Spleen (tissue), 11 donors: ENCODE measurements around the gene UST. TPM values are rescaled to one million over a fixed set of nuclear protein-coding genes. Genes with fewer than 3 reads are reported as not detected.
A peak's percentile ranks its signal among the peaks of the same experiment; 100 is the strongest.

Experiments used
- DNase-seq: peaks from one replicate; pipeline ENCODE4 v3.0.0-alpha.2; 2020
- H3K27ac ChIP-seq, 8 donors: fragments of 200-600 bp; sonication (generic) in 7 of 8; 1 replicate in 4 of 8; 2 replicates in 4 of 8; pipeline versions ENCODE4 v1.5.0 to v1.8.0; 2016 to 2021; ENCODE audit warnings: inconsistent platforms in 4 of 8, mild to moderate bottlenecking in 4 of 8, moderate library complexity in 1 of 8
- H3K27me3 ChIP-seq, 7 donors: fragments of 200-600 bp; sonication (generic) in 6 of 7; replicated peaks in 1 of 7; 1 replicate in 4 of 7; 2 replicates in 3 of 7; pipeline versions ENCODE4 v1.5.0 to v1.8.0; 2016 to 2021; ENCODE audit warnings: inconsistent platforms in 3 of 7, mild to moderate bottlenecking in 1 of 7
- H3K36me3 ChIP-seq, 6 donors: fragments of 200-600 bp; sonication (generic) in 5 of 6; 1 replicate in 4 of 6; 2 replicates in 2 of 6; pipeline versions ENCODE4 v1.5.0 to v1.8.0; 2016 to 2021; ENCODE audit warnings: inconsistent platforms in 2 of 6
- H3K4me1 ChIP-seq, 6 donors: fragments of 200-600 bp; sonication (generic) in 5 of 6; 1 replicate in 3 of 6; 2 replicates in 3 of 6; pipeline versions ENCODE4 v1.5.0 to v1.8.0; 2016 to 2021; ENCODE audit warnings: inconsistent platforms in 3 of 6
- H3K4me3 ChIP-seq, 8 donors: fragments of 200-600 bp; sonication (generic) in 7 of 8; 1 replicate in 4 of 8; 2 replicates in 4 of 8; pipeline versions ENCODE4 v1.5.0 to v1.8.0; 2016 to 2021; ENCODE audit warnings: inconsistent platforms in 4 of 8, mild to moderate bottlenecking in 4 of 8, moderate library complexity in 2 of 8
- H3K9me3 ChIP-seq, 8 donors: fragments of 200-600 bp; sonication (generic) in 7 of 8; 1 replicate in 4 of 8; 2 replicates in 4 of 8; pipeline versions ENCODE4 v1.5.0 to v1.8.0; 2016 to 2021; ENCODE audit warnings: inconsistent platforms in 4 of 8
- POLR2A ChIP-seq, 3 donors: fragments of 450-650 bp; IDR thresholded peaks; one replicate each; pipeline ENCODE4 v1.5.1; 2017; ENCODE audit warnings: antibody characterized with exemption in 3 of 3, mild to moderate bottlenecking in 1 of 3
- POLR2AphosphoS5 ChIP-seq, 3 donors: sonication (generic); formaldehyde crosslinking; IDR thresholded peaks; one replicate each; pipeline ENCODE4 v1.5.1; 2017; ENCODE audit warnings: antibody characterized with exemption in 3 of 3
- WGBS, 5 donors: extraction: QIAGEN DNeasy Blood & Tissue Kit in 3 of 5; methylation state at CpG; one replicate each; pipeline versions ENCODE4 v1.1.5 to v1.1.7; 2013 to 2018; 5-methylcytosine and 5-hydroxymethylcytosine counted together
- intact Hi-C: fragments of 100-400 bp; cut with DNase I; formaldehyde crosslinking; loops from one replicate; pipeline ENCODE4 v1.15.0; 2023; ENCODE audit warnings: low total_unique reads
- polyA plus RNA-seq, 3 donors: library from polyadenylated mRNA; stranded (reverse); fragments of 200-250 nt; gene quantifications; one replicate each; pipeline ENCODE4 v1.2.1, GENCODE V29; 2013
- total RNA-seq, 7 donors: library from RNA; depleted of rRNA in 3 of 7; stranded (reverse); fragments of >200 nt in 3 of 7; fragmentation: NEBNext Ultra II Directional in 4 of 7; extraction: Animal tissue kit (Norgen Biotek cat#: 25700) in 4 of 7; gene quantifications; one replicate each; pipeline versions ENCODE4 v1.1.0 to v1.2.1, GENCODE V29; 2016 to 2021
- TF ChIP-seq, protein P1 (sequence below), 11 experiments: fragments of 200-600 bp in 7 of 11; fragments of 450-650 bp in 4 of 11; sonication (generic) in 4 of 11; IDR thresholded peaks in 8 of 11; conservative IDR thresholded peaks in 3 of 11; 1 replicate in 7 of 11; 2 replicates in 4 of 11; pipeline versions ENCODE4 v1.4.0 to v1.8.0; 2016 to 2021; ENCODE audit warnings: antibody characterized with exemption in 11 of 11, inconsistent platforms in 4 of 11, mild to moderate bottlenecking in 1 of 11
- donor health status: healthy with polysubstance abuse.
- donor health status: DM: no; HTN: no; CAD: no; lungs with moderate emphysema.
- donor health status: DM: no; HTN: no; CAD: no.
- donor health status: Bipolar disorder and iron deficiency.
- donor health status: healthy.
- donor health status: DM: no; HTN: no; CAD: no.
- donor health status: DM: yes; HTN: yes; CAD: no.

UST gene
- total and polyA plus RNA-seq, 10 donors: 6.4 to 26.8 (median 14.4) TPM

GRCh38 chr6:149027484-149027883 is 280.7 kb downstream of the UST start:
- 81 to 100% (median 94%) methylated on average over 1 of the region's 1 CpG for WGBS, 5 donors
- Histone ChIP-seq H3K4me1 (peaks cover 0 to 25% (median 16%) of the 10 kb centered on the region in 6 donors), H3K27me3 (no peaks in the 10 kb centered on the region), H3K4me3 (no peak overlapping the region), H3K27ac (no peak overlapping the region), H3K36me3 (peaks cover 0 to 17% (median 1%) of the 10 kb centered on the region in 6 donors), H3K9me3 (peaks cover 0 to 12% (median 7%) of the 10 kb centered on the region in 8 donors)
- DNase-seq: no peak
- intact Hi-C loops: loop anchor here (5.0 kb wide), 1 partner anchor 490 kb away; no protein-coding TSS in a partner anchor
- TF ChIP-seq POLR2AphosphoS5 (IDR thresholded peaks at IDR 0.05): no peak
- TF ChIP-seq, protein P1, sequence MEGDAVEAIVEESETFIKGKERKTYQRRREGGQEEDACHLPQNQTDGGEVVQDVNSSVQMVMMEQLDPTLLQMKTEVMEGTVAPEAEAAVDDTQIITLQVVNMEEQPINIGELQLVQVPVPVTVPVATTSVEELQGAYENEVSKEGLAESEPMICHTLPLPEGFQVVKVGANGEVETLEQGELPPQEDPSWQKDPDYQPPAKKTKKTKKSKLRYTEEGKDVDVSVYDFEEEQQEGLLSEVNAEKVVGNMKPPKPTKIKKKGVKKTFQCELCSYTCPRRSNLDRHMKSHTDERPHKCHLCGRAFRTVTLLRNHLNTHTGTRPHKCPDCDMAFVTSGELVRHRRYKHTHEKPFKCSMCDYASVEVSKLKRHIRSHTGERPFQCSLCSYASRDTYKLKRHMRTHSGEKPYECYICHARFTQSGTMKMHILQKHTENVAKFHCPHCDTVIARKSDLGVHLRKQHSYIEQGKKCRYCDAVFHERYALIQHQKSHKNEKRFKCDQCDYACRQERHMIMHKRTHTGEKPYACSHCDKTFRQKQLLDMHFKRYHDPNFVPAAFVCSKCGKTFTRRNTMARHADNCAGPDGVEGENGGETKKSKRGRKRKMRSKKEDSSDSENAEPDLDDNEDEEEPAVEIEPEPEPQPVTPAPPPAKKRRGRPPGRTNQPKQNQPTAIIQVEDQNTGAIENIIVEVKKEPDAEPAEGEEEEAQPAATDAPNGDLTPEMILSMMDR (IDR thresholded peaks at IDR 0.05 in 8 of 11, conservative IDR thresholded peaks at IDR 0.05 in 3 of 11): no peak
- no peak for TF ChIP-seq POLR2A (IDR thresholded peaks at IDR 0.05)

- intact Hi-C loops: loop anchor here (5.0 kb wide), 1 partner anchor 488 kb away; no protein-coding TSS in a partner anchor
Measured at GRCh38 chr6:149028767-149029405, 282.1 kb downstream of the UST start.

GRCh38 chr6:149031201-149031858 is 284.5 kb downstream of the UST start:
- peak overlapping the region in 1 of 8 donors; percentile 38 for H3K4me3 ChIP-seq
- no peak for TF ChIP-seq POLR2AphosphoS5 (IDR thresholded peaks at IDR 0.05)
- TF ChIP-seq, protein P1 (IDR thresholded peaks at IDR 0.05 in 8 of 11, conservative IDR thresholded peaks at IDR 0.05 in 3 of 11): no peak
- no peak for TF ChIP-seq POLR2A (IDR thresholded peaks at IDR 0.05)
- H3K4me1 ChIP-seq: peaks cover 0 to 36% (median 23%) of the 10 kb centered on the region in 6 donors
- DNase-seq: no peak
- intact Hi-C loops: loop anchor here (5.0 kb wide), 1 partner anchor 406 kb away; no protein-coding TSS in a partner anchor
- H3K27ac ChIP-seq: peak overlapping the region in 4 of 8 donors; percentile 34 to 68 (median 58)
- H3K27me3 ChIP-seq: no peaks in the 10 kb centered on the region
- WGBS, 5 donors: 66 to 91% (median 73%) methylated on average over 4 of the region's 4 CpGs
- H3K36me3 ChIP-seq: peaks cover 0 to 8% (median 0%) of the 10 kb centered on the region in 6 donors
- H3K9me3 ChIP-seq: peaks cover 0 to 5% (median 4%) of the 10 kb centered on the region in 8 donors

More at GRCh38 chr6:149028767-149029405, 282.1 kb downstream of the UST start:
- no peak for DNase-seq
- no peaks in the 10 kb centered on the region for H3K27me3 ChIP-seq
- WGBS, 5 donors: 14 to 22% (median 17%) methylated on average over 6 of the region's 6 CpGs
- no peak overlapping the region for H3K4me3 ChIP-seq
- H3K36me3 ChIP-seq: peaks cover 0 to 5% (median 0%) of the 10 kb centered on the region in 6 donors
- peaks cover 0 to 36% (median 23%) of the 10 kb centered on the region in 6 donors for H3K4me1 ChIP-seq
- TF ChIP-seq POLR2A (IDR thresholded peaks at IDR 0.05): no peak
- TF ChIP-seq, protein P1 (IDR thresholded peaks at IDR 0.05 in 8 of 11, conservative IDR thresholded peaks at IDR 0.05 in 3 of 11): peak; percentile 28 to 75 (median 63)
- H3K9me3 ChIP-seq: peaks cover 0 to 12% (median 7%) of the 10 kb centered on the region in 8 donors
- no peak overlapping the region for H3K27ac ChIP-seq
